Activated T-helper 1 cell treated with Interleukin-2 at 50 U/mL for 16 hours (primary cell): ENCODE data around the gene PTPN11.
"Not testable (repeated sequence)": the region's sequence is repeated elsewhere in the genome, so short reads cannot be mapped to it uniquely, and the experiment has no call there.

Source experiments
- DNase-seq: peaks from one replicate; pipeline ENCODE4 v3.0.0-alpha.2; 2020; ENCODE audit warnings: low read depth

Gene PTPN11

GRCh38 chr12:112418608-112419296 is at the start of gene PTPN11:
Gene PTPN11 (plus strand): TSS chr12:112418947. CDS start chr12:112419112, 165 bp downstream.
- DNase-seq: peak; percentile 84

- no peak for DNase-seq
These were observed 48.5 kb upstream of the PTPN11 start for GRCh38 chr12:112370199-112370598.

- DNase-seq: no peak
These were observed 47.8 kb upstream of the PTPN11 start for GRCh38 chr12:112370868-112371510.

GRCh38 chr12:112374166-112374740 is 44.5 kb upstream of the PTPN11 start:
- no peak for DNase-seq

GRCh38 chr12:112375105-112375504 is 43.6 kb upstream of the PTPN11 start:
- no peak for DNase-seq

GRCh38 chr12:112380663-112381405 is 37.9 kb upstream of the PTPN11 start:
- DNase-seq: no peak

GRCh38 chr12:112381406-112381882 is 37.3 kb upstream of the PTPN11 start:
- DNase-seq: peak; percentile 23

GRCh38 chr12:112381883-112382796 is 36.6 kb upstream of the PTPN11 start, which contains the start of gene HECTD4:
Gene HECTD4 (minus strand): TSS chr12:112382431. CDS start chr12:112382128, 303 bp downstream.
- DNase-seq: peak; percentile 87

GRCh38 chr12:112382866-112383265 is 35.9 kb upstream of the PTPN11 start:
- no peak for DNase-seq

GRCh38 chr12:112386726-112387125 is 32.0 kb upstream of the PTPN11 start:
- no peak for DNase-seq

- DNase-seq: no peak
These were observed 29.5 kb upstream of the PTPN11 start for GRCh38 chr12:112389228-112389627.

GRCh38 chr12:112389922-112390654 is 28.7 kb upstream of the PTPN11 start:
- DNase-seq: not testable (repeated sequence)

- DNase-seq: no peak
These were observed 25.4 kb upstream of the PTPN11 start for GRCh38 chr12:112393328-112393727.

GRCh38 chr12:112401054-112401453 is 17.7 kb upstream of the PTPN11 start:
- no peak for DNase-seq

GRCh38 chr12:112401903-112402498 is 16.7 kb upstream of the PTPN11 start:
- no peak for DNase-seq

GRCh38 chr12:112406519-112407488 is 11.9 kb upstream of the PTPN11 start:
- no peak for DNase-seq

GRCh38 chr12:112407683-112408082 is 11.1 kb upstream of the PTPN11 start:
- DNase-seq: not testable (repeated sequence)

- DNase-seq: no peak
These were observed 10.1 kb upstream of the PTPN11 start for GRCh38 chr12:112408621-112409020.
